Esophagus squamous epithelium (tissue), 4 donors: ENCODE measurements around the gene ZNF750.

Source experiments
- CTCF ChIP-seq, 6 experiments: fragments of 450-650 bp in 4 of 6; fragments of 200-600 bp in 2 of 6; sonication (generic) in 2 of 6; IDR thresholded peaks; one replicate each; pipeline ENCODE4 v1.5.1; 2016 to 2019; ENCODE audit warnings: antibody characterized with exemption in 6 of 6, mild to moderate bottlenecking in 4 of 6, moderate library complexity in 4 of 6
- POLR2A ChIP-seq, 4 donors: fragments of 450-650 bp; IDR thresholded peaks; one replicate each; pipeline ENCODE4 v1.6.1; 2017; ENCODE audit warnings: antibody characterized with exemption in 4 of 4, mild to moderate bottlenecking in 4 of 4, moderate library complexity in 3 of 4

GRCh38 chr17:82870541-82870940, 30.7 kb upstream of the ZNF750 start:
- TF ChIP-seq CTCF (IDR thresholded peaks at IDR 0.05) (no peak), POLR2A (IDR thresholded peaks at IDR 0.05) (no peak)
